Right forelimb (tissue), 1 donor: ENCODE measurements around the gene CLK3.
"Not testable (repeated sequence)": the region's sequence is repeated elsewhere in the genome, so short reads cannot be mapped to it uniquely, and the experiment has no call there.

Experiments
- DNase-seq: peaks from one replicate; pipeline ENCODE4 v3.0.0-alpha.2; 2018

The CLK3 gene

GRCh38 chr15:74615508-74616365, at the start of gene CLK3:
TSS of gene CLK3 (plus strand) at chr15:74615836. CDS start at chr15:74619197, 3,361 bp downstream.
- peak; percentile 97 for DNase-seq

GRCh38 chr15:74568594-74568993, 47.0 kb upstream of the CLK3 start:
- DNase-seq, result no peak

- no peak for DNase-seq
Measured at GRCh38 chr15:74569731-74570070, 45.9 kb upstream of the CLK3 start.

- DNase-seq, result no peak
Measured at GRCh38 chr15:74571191-74571590, 44.4 kb upstream of the CLK3 start.

GRCh38 chr15:74573987-74574386, 41.6 kb upstream of the CLK3 start:
- DNase-seq, result no peak

GRCh38 chr15:74578496-74578994, 37.1 kb upstream of the CLK3 start:
- DNase-seq, result no peak

- DNase-seq, result no peak
Measured at GRCh38 chr15:74579001-74579400, 36.6 kb upstream of the CLK3 start.

- no peak for DNase-seq
Measured at GRCh38 chr15:74580538-74581350, 34.9 kb upstream of the CLK3 start.

- no peak for DNase-seq
Measured at GRCh38 chr15:74584204-74584603, 31.4 kb upstream of the CLK3 start.

- no peak for DNase-seq
Measured at GRCh38 chr15:74584779-74585178, 30.9 kb upstream of the CLK3 start.

GRCh38 chr15:74585191-74585590, 30.4 kb upstream of the CLK3 start:
- no peak for DNase-seq

GRCh38 chr15:74585857-74586256, 29.8 kb upstream of the CLK3 start:
- DNase-seq, result no peak

- no peak for DNase-seq
Measured at GRCh38 chr15:74589826-74590225, 25.8 kb upstream of the CLK3 start.

- DNase-seq, result no peak
Measured at GRCh38 chr15:74592222-74592621, 23.4 kb upstream of the CLK3 start.

GRCh38 chr15:74593122-74593521, 22.5 kb upstream of the CLK3 start:
- DNase-seq, result no peak

- DNase-seq, result no peak
Measured at GRCh38 chr15:74594455-74594854, 21.2 kb upstream of the CLK3 start.

GRCh38 chr15:74595271-74595670, 20.4 kb upstream of the CLK3 start:
- no peak for DNase-seq

GRCh38 chr15:74596736-74597135, 18.9 kb upstream of the CLK3 start:
- not testable (repeated sequence) for DNase-seq

- not testable (repeated sequence) for DNase-seq
Measured at GRCh38 chr15:74597146-74597705, 18.4 kb upstream of the CLK3 start.

GRCh38 chr15:74598126-74598842, 17.4 kb upstream of the CLK3 start:
- peak; percentile 96 for DNase-seq

- DNase-seq, result peak; percentile 40
Measured at GRCh38 chr15:74599156-74599555, 16.5 kb upstream of the CLK3 start.

GRCh38 chr15:74603026-74603788, 12.4 kb upstream of the CLK3 start:
- DNase-seq, result no peak
